ENCODE data around the gene PTDSS2.

The PTDSS2 gene

DNA sequence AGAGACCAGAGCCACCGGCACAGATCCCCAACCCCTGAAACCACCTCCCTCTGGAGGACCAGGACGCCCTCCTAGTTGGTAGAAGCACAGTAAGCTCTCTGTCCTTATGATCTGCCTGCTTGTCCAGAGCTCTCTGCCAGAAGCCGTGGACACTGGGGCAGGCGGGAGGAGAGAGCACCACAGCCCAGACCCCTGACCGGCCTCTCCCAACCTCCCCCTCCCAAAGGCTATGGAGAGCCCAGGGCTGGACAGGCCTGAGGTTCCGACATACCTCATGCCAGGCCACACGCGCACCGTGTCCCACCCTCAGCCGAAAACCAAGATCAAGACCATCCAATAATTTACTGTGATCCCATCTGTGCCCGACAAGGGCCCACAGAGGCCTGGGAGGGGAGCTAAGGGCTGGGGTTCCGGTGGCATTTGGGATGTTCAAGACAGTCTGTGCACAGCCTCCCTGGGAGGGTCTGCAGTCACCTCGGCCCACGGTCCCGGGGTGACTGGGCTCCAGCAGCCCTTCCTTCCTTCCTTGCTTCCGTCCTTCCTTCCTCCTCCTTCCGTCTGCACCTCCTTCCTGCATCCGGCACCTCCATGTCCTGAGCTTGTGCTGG lies 81.9 kb downstream of the PTDSS2 start:
- TF ChIP-seq CTCF (IDR thresholded peaks at IDR 0.05; ENCODE audit: low read depth, low read length) = no peak
- DNase-seq (ENCODE audit: low read depth in 2 of 2) = no peak
- H3K4me3 ChIP-seq (replicated peaks in 1 of 2; ENCODE audit: low read depth in 2 of 2, low read length in 2 of 2) = no peak overlapping the region

DNA sequence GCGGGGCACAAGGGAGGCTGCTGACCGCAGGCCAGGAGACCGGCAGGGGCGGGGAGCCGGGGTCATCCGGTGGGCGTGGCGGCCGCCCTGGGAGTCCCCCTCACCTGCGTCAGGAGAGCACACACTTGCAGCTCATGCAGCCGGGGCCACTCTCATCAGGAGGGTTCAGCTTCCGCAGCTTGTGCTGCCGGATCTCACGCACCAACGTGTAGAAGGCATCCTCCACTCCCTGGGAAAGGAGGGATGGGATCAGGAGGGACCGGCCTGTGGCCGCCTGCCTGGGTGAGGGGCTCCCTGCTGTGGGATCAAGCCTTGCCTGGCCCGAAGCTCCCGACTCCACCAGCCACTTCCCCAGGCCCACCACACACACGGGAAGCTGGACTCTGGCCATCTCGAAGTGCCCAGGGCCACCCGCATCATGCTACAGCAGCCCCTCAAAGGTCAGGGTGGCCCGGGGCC lies 82.5 kb downstream of the PTDSS2 start:
- TF ChIP-seq CTCF (IDR thresholded peaks at IDR 0.05; ENCODE audit: low read depth, low read length) = no peak
- no peak overlapping the region for H3K4me3 ChIP-seq (replicated peaks in 1 of 2; ENCODE audit: low read depth in 2 of 2, low read length in 2 of 2)
- DNase-seq (ENCODE audit: low read depth in 2 of 2) = no peak

- no peak for TF ChIP-seq CTCF (IDR thresholded peaks at IDR 0.05; ENCODE audit: low read depth, low read length)
These were observed 83.0 kb downstream of the PTDSS2 start for GRCh38 chr11:532986-533585.

GRCh38 chr11:533586-534395 lies 83.7 kb downstream of the PTDSS2 start:
- DNase-seq (ENCODE audit: low read depth in 2 of 2) = no peak
- H3K4me3 ChIP-seq (replicated peaks in 1 of 2; ENCODE audit: low read depth in 2 of 2, low read length in 2 of 2) = peak overlapping the region; percentile 80
- no peak for TF ChIP-seq CTCF (IDR thresholded peaks at IDR 0.05; ENCODE audit: low read depth, low read length)

More at GRCh38 chr11:532986-533585, 83.0 kb downstream of the PTDSS2 start:
- DNase-seq (ENCODE audit: low read depth in 2 of 2) = no peak
- no peak overlapping the region for H3K4me3 ChIP-seq (replicated peaks in 1 of 2; ENCODE audit: low read depth in 2 of 2, low read length in 2 of 2)

GRCh38 chr11:534396-535209 lies 84.5 kb downstream of the PTDSS2 start:
- TF ChIP-seq CTCF (IDR thresholded peaks at IDR 0.05; ENCODE audit: low read depth, low read length) = no peak
- peak overlapping the region; percentile 80 for H3K4me3 ChIP-seq (replicated peaks in 1 of 2; ENCODE audit: low read depth in 2 of 2, low read length in 2 of 2)
- DNase-seq (ENCODE audit: low read depth in 2 of 2) = peak; percentile 20 to 32

DNA sequence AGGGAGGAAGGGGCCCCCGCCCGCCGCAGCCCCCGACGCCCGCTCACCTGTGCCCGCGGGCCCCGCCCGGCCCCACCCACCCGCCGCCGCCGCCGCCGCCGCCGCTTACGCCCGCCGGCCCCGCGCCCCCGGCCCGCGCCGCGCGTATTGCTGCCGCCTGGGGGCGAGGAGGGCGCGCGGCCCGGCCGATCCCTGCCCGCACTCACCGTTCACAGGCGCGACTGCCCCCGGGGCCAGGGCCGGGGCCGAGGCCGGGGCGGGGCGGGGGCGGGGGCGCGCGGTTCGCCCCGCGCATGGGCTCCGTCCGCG lies 85.1 kb downstream of the PTDSS2 start:
- no peak for TF ChIP-seq CTCF (IDR thresholded peaks at IDR 0.05; ENCODE audit: low read depth, low read length)
- DNase-seq (ENCODE audit: low read depth in 2 of 2) = no peak
- H3K4me3 ChIP-seq (replicated peaks in 1 of 2; ENCODE audit: low read depth in 2 of 2, low read length in 2 of 2) = peak overlapping the region; percentile 80

All from cardiac fibroblast (primary cell).